ENCODE data around the gene HOXB2.

Gene HOXB2

GRCh38 chr17:48579471-48579759 is 34.5 kb upstream of the HOXB2 start:
- no peak for DNase-seq (ENCODE audit: low read depth in 1 of 2, low spot score in 1 of 2)

- no peak for DNase-seq (ENCODE audit: low read depth in 1 of 2, low spot score in 1 of 2)
These were observed 33.9 kb upstream of the HOXB2 start for GRCh38 chr17:48578616-48579470.

- peak in 1 of 2 donors; percentile 44 for DNase-seq (ENCODE audit: low read depth in 1 of 2, low spot score in 1 of 2)
These were observed 33.2 kb upstream of the HOXB2 start, which contains the start of gene HOXB4 for GRCh38 chr17:48577946-48578615. HOXB4 (minus strand) TSS chr17:48578350; CDS start chr17:48578319, 31 bp downstream.

GRCh38 chr17:48577330-48577945 is 32.5 kb upstream of the HOXB2 start:
- DNase-seq (ENCODE audit: low read depth in 1 of 2, low spot score in 1 of 2) = no peak

GRCh38 chr17:48576479-48577309 is 31.8 kb upstream of the HOXB2 start:
- DNase-seq (ENCODE audit: low read depth in 1 of 2, low spot score in 1 of 2) = no peak

- DNase-seq (ENCODE audit: low read depth in 1 of 2, low spot score in 1 of 2) = no peak
These were observed 31.0 kb upstream of the HOXB2 start for GRCh38 chr17:48575673-48576478.

- no peak for DNase-seq (ENCODE audit: low read depth in 1 of 2, low spot score in 1 of 2)
These were observed 30.2 kb upstream of the HOXB2 start for GRCh38 chr17:48575066-48575582.

- DNase-seq (ENCODE audit: low read depth in 1 of 2, low spot score in 1 of 2) = no peak
These were observed 29.7 kb upstream of the HOXB2 start for GRCh38 chr17:48574505-48575065.

- DNase-seq (ENCODE audit: low read depth in 1 of 2, low spot score in 1 of 2) = no peak
These were observed 27.0 kb upstream of the HOXB2 start for GRCh38 chr17:48571826-48572417.

- no peak for DNase-seq (ENCODE audit: low read depth in 1 of 2, low spot score in 1 of 2)
These were observed 26.3 kb upstream of the HOXB2 start for GRCh38 chr17:48571024-48571818.

GRCh38 chr17:48570325-48571023 is 25.6 kb upstream of the HOXB2 start:
- DNase-seq (ENCODE audit: low read depth in 1 of 2, low spot score in 1 of 2) = no peak

GRCh38 chr17:48569674-48570324 is 24.9 kb upstream of the HOXB2 start:
- DNase-seq (ENCODE audit: low read depth in 1 of 2, low spot score in 1 of 2) = no peak

- no peak for DNase-seq (ENCODE audit: low read depth in 1 of 2, low spot score in 1 of 2)
These were observed 24.3 kb upstream of the HOXB2 start for GRCh38 chr17:48569240-48569582.

- DNase-seq (ENCODE audit: low read depth in 1 of 2, low spot score in 1 of 2) = no peak
These were observed 23.8 kb upstream of the HOXB2 start for GRCh38 chr17:48568499-48569239.

GRCh38 chr17:48567646-48568354 is 22.9 kb upstream of the HOXB2 start:
- no peak for DNase-seq (ENCODE audit: low read depth in 1 of 2, low spot score in 1 of 2)

- no peak for DNase-seq (ENCODE audit: low read depth in 1 of 2, low spot score in 1 of 2)
These were observed 22.3 kb upstream of the HOXB2 start for GRCh38 chr17:48567209-48567608.
